Activated CD8-positive, alpha-beta memory T cell treated with anti-CD3 and anti-CD28 coated beads, Interleukin-2, amount 50 U/mL, for 4 hours (primary cell): ENCODE measurements around the gene APC2.
"Not testable (repeated sequence)": the region's sequence is repeated elsewhere in the genome, so short reads cannot be mapped to it uniquely, and the experiment has no call there.

ENCODE experiments used
- DNase-seq: peaks from one replicate; pipeline ENCODE4 v3.0.0-alpha.2; 2020

Gene APC2

GRCh38 chr19:1417145-1417544, 32.8 kb upstream of the APC2 start:
- no peak for DNase-seq

GRCh38 chr19:1417681-1418495, 32.0 kb upstream of the APC2 start:
- DNase-seq = no peak

GRCh38 chr19:1418496-1418775, 31.5 kb upstream of the APC2 start:
- no peak for DNase-seq

GRCh38 chr19:1418951-1419738, 30.8 kb upstream of the APC2 start:
- no peak for DNase-seq

- DNase-seq = not testable (repeated sequence)
These were observed 29.8 kb upstream of the APC2 start for GRCh38 chr19:1420085-1420484.

GRCh38 chr19:1420590-1420989, 29.3 kb upstream of the APC2 start:
- no peak for DNase-seq

GRCh38 chr19:1421218-1421957, 28.5 kb upstream of the APC2 start:
- no peak for DNase-seq

GRCh38 chr19:1421958-1422305, 28.0 kb upstream of the APC2 start:
- no peak for DNase-seq

GRCh38 chr19:1422360-1422759, 27.6 kb upstream of the APC2 start:
- DNase-seq = no peak

- DNase-seq = no peak
These were observed 27.0 kb upstream of the APC2 start for GRCh38 chr19:1422943-1423342.

- no peak for DNase-seq
These were observed 26.3 kb upstream of the APC2 start for GRCh38 chr19:1423436-1424191.

- no peak for DNase-seq
These were observed 25.5 kb upstream of the APC2 start for GRCh38 chr19:1424192-1424955.

GRCh38 chr19:1425102-1425837, 24.7 kb upstream of the APC2 start:
- DNase-seq = no peak

- no peak for DNase-seq
These were observed 24.0 kb upstream of the APC2 start for GRCh38 chr19:1425902-1426301.

GRCh38 chr19:1426736-1427135, 23.2 kb upstream of the APC2 start:
- DNase-seq = no peak

GRCh38 chr19:1427221-1427920, 22.6 kb upstream of the APC2 start:
- DNase-seq = no peak

- DNase-seq = no peak
These were observed 21.1 kb upstream of the APC2 start for GRCh38 chr19:1428738-1429391.

- DNase-seq = no peak
These were observed 20.2 kb upstream of the APC2 start for GRCh38 chr19:1429750-1430149.

- DNase-seq = no peak
These were observed 19.7 kb upstream of the APC2 start for GRCh38 chr19:1430246-1430645.

GRCh38 chr19:1431759-1432506, 18.0 kb upstream of the APC2 start:
- DNase-seq = no peak
